IgD-negative memory B cell (primary cell): ENCODE results near the gene KHDC4. TPM values are rescaled to one million over a fixed set of nuclear protein-coding genes. Genes with fewer than 3 reads are reported as not detected.

ENCODE experiments used
- polyA plus RNA-seq: library from polyadenylated mRNA; unstranded; fragments of 300-500 nt; fragmentation: Illumina TruSeq; gene quantifications from one replicate; pipeline ENCODE4 v1.2.3, GENCODE V29; 2021

Gene KHDC4
- polyA plus RNA-seq, 1 donor from 2014 or later, result 8.0 TPM

Other genes with a start within 250 kb of the KHDC4 start
- gene YY1AP1, start 245.6 kb downstream of the KHDC4 start, polyA plus RNA-seq, result 43.4 TPM
- gene DAP3, start 245.3 kb downstream of the KHDC4 start, polyA plus RNA-seq, result 70.3 TPM
- 37.7 TPM for gene GON4L, start 77.2 kb downstream of the KHDC4 start, polyA plus RNA-seq
- gene SYT11, start 74.8 kb downstream of the KHDC4 start, polyA plus RNA-seq, result 4.9 TPM
- gene RIT1, start 23.1 kb downstream of the KHDC4 start, polyA plus RNA-seq, result 12.7 TPM
- gene RXFP4, start 7.2 kb upstream of the KHDC4 start, polyA plus RNA-seq, result 0.78 TPM
- 43.9 TPM for gene ARHGEF2, start 44.1 kb upstream of the KHDC4 start, polyA plus RNA-seq
- 257 TPM for gene SSR2, start 86.5 kb upstream of the KHDC4 start, polyA plus RNA-seq
- 7.6 TPM for gene UBQLN4, start 119.4 kb upstream of the KHDC4 start, polyA plus RNA-seq
- gene LAMTOR2, start 120.4 kb upstream of the KHDC4 start, polyA plus RNA-seq, result 159 TPM
- gene RAB25, start 126.7 kb upstream of the KHDC4 start, polyA plus RNA-seq, result 2.9 TPM
- gene MEX3A, start 148.1 kb upstream of the KHDC4 start, polyA plus RNA-seq, result 0.05 TPM
- 5.7 TPM for gene LMNA, start 180.3 kb upstream of the KHDC4 start, polyA plus RNA-seq
- gene SEMA4A, start 219.2 kb upstream of the KHDC4 start, polyA plus RNA-seq, result 11.0 TPM